Measurements from ENCODE around the gene DAPK3.
"Not testable (repeated sequence)": the region's sequence is repeated elsewhere in the genome, so short reads cannot be mapped to it uniquely, and the experiment has no call there.

Gene DAPK3

GRCh38 chr19:3955276-3955675 lies 15.6 kb downstream of the DAPK3 start:
- DNase-seq (ENCODE audit: low read depth in 2 of 2) = not testable (repeated sequence)

GRCh38 chr19:3954107-3954506 lies 16.8 kb downstream of the DAPK3 start:
- no peak for DNase-seq (ENCODE audit: low read depth in 2 of 2)

GRCh38 chr19:3952755-3953276 lies 18.1 kb downstream of the DAPK3 start:
- DNase-seq (ENCODE audit: low read depth in 2 of 2) = not testable (repeated sequence)

- no peak for DNase-seq (ENCODE audit: low read depth in 2 of 2)
Measured at GRCh38 chr19:3950871-3951861, 19.7 kb downstream of the DAPK3 start.

GRCh38 chr19:3949997-3950859 lies 20.7 kb downstream of the DAPK3 start:
- no peak for DNase-seq (ENCODE audit: low read depth in 2 of 2)

- no peak for DNase-seq (ENCODE audit: low read depth in 2 of 2)
Measured at GRCh38 chr19:3949294-3949693, 21.6 kb downstream of the DAPK3 start.

- DNase-seq (ENCODE audit: low read depth in 2 of 2) = not testable (repeated sequence)
Measured at GRCh38 chr19:3947316-3947933, 23.5 kb downstream of the DAPK3 start.

- DNase-seq (ENCODE audit: low read depth in 2 of 2) = no peak
Measured at GRCh38 chr19:3945838-3946237, 25.1 kb downstream of the DAPK3 start.

GRCh38 chr19:3944018-3944721 lies 26.7 kb downstream of the DAPK3 start:
- no peak for DNase-seq (ENCODE audit: low read depth in 2 of 2)

GRCh38 chr19:3942790-3943409 lies 28.0 kb downstream of the DAPK3 start:
- no peak for DNase-seq (ENCODE audit: low read depth in 2 of 2)

GRCh38 chr19:3938300-3938950 lies 32.5 kb downstream of the DAPK3 start:
- DNase-seq (ENCODE audit: low read depth in 2 of 2) = not testable (repeated sequence)

GRCh38 chr19:3936506-3937442 lies 34.1 kb downstream of the DAPK3 start:
- no peak for DNase-seq (ENCODE audit: low read depth in 2 of 2)

GRCh38 chr19:3932931-3933810 lies 37.7 kb downstream of the DAPK3 start, which contains the start of gene NMRK2:
Gene NMRK2, plus strand, starts transcription at chr19:3933069. Its CDS starts 603 bp downstream, at chr19:3933672.
- no peak for DNase-seq (ENCODE audit: low read depth in 2 of 2)

GRCh38 chr19:3931041-3931440 lies 39.9 kb downstream of the DAPK3 start:
- DNase-seq (ENCODE audit: low read depth in 2 of 2) = no peak

- DNase-seq (ENCODE audit: low read depth in 2 of 2) = no peak
Measured at GRCh38 chr19:3923912-3924311, 47.0 kb downstream of the DAPK3 start.

GRCh38 chr19:3923096-3923758 lies 47.7 kb downstream of the DAPK3 start:
- no peak for DNase-seq (ENCODE audit: low read depth in 2 of 2)

GRCh38 chr19:3919793-3920192 lies 51.1 kb downstream of the DAPK3 start:
- DNase-seq (ENCODE audit: low read depth in 2 of 2) = no peak
